SU-DHL-6 (cell line): ENCODE results near the gene C16orf54.

Experiments used
- H2AFZ ChIP-seq: fragments of 200-600 bp; sonication (generic); 2 replicates; pipeline ENCODE4 v1.6.1; 2014; ENCODE audit warnings: low read depth, mild to moderate bottlenecking, moderate library complexity, mixed read lengths, antibody characterized with exemption, low read length; ENCODE audit not compliant: severe bottlenecking
- H3F3A ChIP-seq: fragments of 200-600 bp; shearing (Covaris generic); 2 replicates; pipeline ENCODE4 v1.6.0; 2016; ENCODE audit warnings: antibody characterized with exemption, mild to moderate bottlenecking; ENCODE audit not compliant: insufficient read depth
- H3K27ac ChIP-seq: fragments of 200-600 bp; sonication (generic); 2 replicates; pipeline ENCODE4 v1.5.1; 2016; ENCODE audit warnings: low read depth, mild to moderate bottlenecking, low read length, moderate library complexity, mixed read lengths
- H3K27me3 ChIP-seq: fragments of 200-600 bp; sonication (generic), shearing (Covaris generic); 2 replicates; pipeline ENCODE4 v1.6.0; 2014; ENCODE audit warnings: mild to moderate bottlenecking, low read length
- H3K36me3 ChIP-seq: fragments of 200-600 bp; sonication (generic); 2 replicates; pipeline ENCODE4 v1.6.1; 2014; ENCODE audit warnings: mild to moderate bottlenecking, low read length, mixed read lengths
- H3K4me2 ChIP-seq: fragments of 300-600, 200-600 bp; shearing (Covaris generic), sonication (generic); 2 replicates; pipeline ENCODE4 v1.6.0; 2014; ENCODE audit warnings: low read length, low read depth, mild to moderate bottlenecking; ENCODE audit not compliant: poor library complexity, severe bottlenecking
- H3K4me3 ChIP-seq: fragments of 200-600 bp; sonication (generic); 2 replicates; pipeline ENCODE4 v1.5.1; 2014; ENCODE audit warnings: antibody characterized with exemption, low read length, mild to moderate bottlenecking, mixed read lengths; ENCODE audit not compliant: insufficient read depth, poor library complexity, severe bottlenecking
- H3K79me2 ChIP-seq: fragments of 200-600 bp; sonication (generic); 2 replicates; pipeline ENCODE4 v1.6.1; 2014; ENCODE audit warnings: mild to moderate bottlenecking, low read length, moderate library complexity; ENCODE audit not compliant: insufficient read depth
- H3K9ac ChIP-seq: fragments of 200-600 bp; sonication (generic); 2 replicates; pipeline ENCODE4 v1.7.0; 2014; ENCODE audit warnings: mild to moderate bottlenecking, low read length
- H3K9me2 ChIP-seq: fragments of 200-600 bp; sonication (generic); replicated peaks from 2 replicates; pipeline ENCODE4 v1.6.1; 2014; ENCODE audit warnings: low read length; ENCODE audit not compliant: insufficient read depth
- H3K9me3 ChIP-seq: fragments of 200-600 bp; sonication (generic); 2 replicates; pipeline ENCODE4 v1.6.1; 2014; ENCODE audit warnings: low read length, mixed read lengths; ENCODE audit not compliant: insufficient read depth
- H4K20me1 ChIP-seq: fragments of 200-600 bp; sonication (generic); 2 replicates; pipeline ENCODE4 v1.6.1; 2014; ENCODE audit warnings: low read depth, mild to moderate bottlenecking, antibody characterized with exemption, low read length, moderate library complexity, mixed read lengths
- CTCF ChIP-seq: fragments of 200-600 bp; sonication (generic); IDR thresholded peaks from one replicate; pipeline ENCODE4 v1.5.1; 2017; ENCODE audit warnings: antibody characterized with exemption, mild to moderate bottlenecking, low read length, moderate library complexity; ENCODE audit not compliant: insufficient read depth, poor library complexity, severe bottlenecking
- EZH2phosphoT487 ChIP-seq: fragments of 200-600 bp; sonication (generic), shearing (Covaris generic); conservative IDR thresholded peaks from 2 replicates; pipeline ENCODE4 v1.6.1; 2018; ENCODE audit warnings: mild to moderate bottlenecking, antibody characterized with exemption, low read length, moderate library complexity, mixed read lengths

The C16orf54 gene

GRCh38 chr16:29699324-29700219 is 46.2 kb downstream of the C16orf54 start:
- H3K9ac ChIP-seq: no peak overlapping the region
- no peak overlapping the region for H3K4me3 ChIP-seq
- no peaks in the 10 kb centered on the region for H3K9me3 ChIP-seq
- no peaks in the 10 kb centered on the region for H3K79me2 ChIP-seq
- no peaks in the 10 kb centered on the region for H3K36me3 ChIP-seq
- TF ChIP-seq EZH2phosphoT487: no peak
- TF ChIP-seq CTCF: no peak
- H3K27me3 ChIP-seq: no peaks in the 10 kb centered on the region
- no peak overlapping the region for H3K4me2 ChIP-seq
- H4K20me1 ChIP-seq: no peaks in the 10 kb centered on the region
- H2AFZ ChIP-seq: no peak overlapping the region
- H3K27ac ChIP-seq: no peak overlapping the region
- no peaks in the 10 kb centered on the region for H3K9me2 ChIP-seq
- H3F3A ChIP-seq: no peaks in the 10 kb centered on the region

DNA sequence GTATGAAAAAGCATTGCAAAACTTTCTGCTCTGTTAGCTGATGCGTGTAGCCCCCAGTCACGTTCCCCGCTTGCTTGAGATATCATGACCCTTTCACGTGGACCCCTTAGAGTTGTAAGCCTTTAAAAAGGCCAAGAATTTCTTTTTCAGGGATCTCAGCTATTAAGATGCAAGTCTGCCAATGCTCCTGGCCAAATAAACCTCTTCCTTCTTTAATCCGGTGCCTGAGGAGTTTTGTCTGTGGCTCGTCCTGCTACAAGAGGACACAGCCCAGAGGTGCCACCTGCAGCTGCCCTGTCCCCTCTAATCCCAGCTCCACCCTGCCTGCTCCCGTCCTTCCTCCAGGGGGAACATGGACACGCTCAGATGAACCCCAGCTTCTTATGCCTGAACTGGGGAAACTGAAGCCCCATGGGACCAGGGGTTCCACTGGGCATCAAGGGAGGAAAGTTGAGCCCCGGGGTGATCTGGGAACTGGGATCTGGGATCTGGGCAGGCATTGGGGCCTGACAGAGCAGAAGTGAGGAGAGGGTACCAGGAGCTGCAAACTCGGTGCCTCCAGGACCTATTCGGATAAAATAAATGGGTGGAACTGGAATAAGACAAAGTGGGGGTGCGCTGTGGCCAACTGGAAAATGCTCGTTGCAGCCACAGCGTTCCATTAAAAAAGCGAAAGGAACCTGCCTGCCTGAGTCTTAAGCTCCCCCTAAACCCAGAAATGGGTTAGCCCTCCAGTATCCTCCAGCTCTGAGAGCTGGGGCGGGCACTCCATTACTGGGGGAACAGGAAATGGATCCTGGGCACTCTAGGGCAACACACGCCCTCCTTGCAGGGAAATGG is 47.1 kb downstream of the C16orf54 start:
- Histone ChIP-seq H4K20me1 (no peaks in the 10 kb centered on the region), H3K79me2 (no peaks in the 10 kb centered on the region), H3K9me3 (no peaks in the 10 kb centered on the region), H2AFZ (no peak overlapping the region), H3K4me2 (no peak overlapping the region), H3K27me3 (no peaks in the 10 kb centered on the region), H3K9ac (no peak overlapping the region), H3K4me3 (no peak overlapping the region), H3K27ac (no peak overlapping the region), H3F3A (no peaks in the 10 kb centered on the region), H3K9me2 (no peaks in the 10 kb centered on the region), H3K36me3 (no peaks in the 10 kb centered on the region)
- TF ChIP-seq EZH2phosphoT487: no peak
- TF ChIP-seq CTCF: no peak

GRCh38 chr16:29698042-29698441 is 47.7 kb downstream of the C16orf54 start:
- H3K4me3 ChIP-seq: no peak overlapping the region
- H3K27me3 ChIP-seq: no peaks in the 10 kb centered on the region
- no peaks in the 10 kb centered on the region for H3K9me3 ChIP-seq
- no peak for TF ChIP-seq CTCF
- no peaks in the 10 kb centered on the region for H4K20me1 ChIP-seq
- H3K9me2 ChIP-seq: no peaks in the 10 kb centered on the region
- no peak overlapping the region for H2AFZ ChIP-seq
- no peak overlapping the region for H3K9ac ChIP-seq
- H3K79me2 ChIP-seq: no peaks in the 10 kb centered on the region
- no peak overlapping the region for H3K27ac ChIP-seq
- H3F3A ChIP-seq: no peaks in the 10 kb centered on the region
- no peaks in the 10 kb centered on the region for H3K36me3 ChIP-seq
- no peak overlapping the region for H3K4me2 ChIP-seq
